ENCODE results near the gene NOL9. TPM values are rescaled to one million over a fixed set of nuclear protein-coding genes. Genes with fewer than 3 reads are reported as not detected.
A peak's percentile ranks its signal among the peaks of the same experiment; 100 is the strongest.

NOL9 gene
- polyA plus RNA-seq, 1 donor from 2014 or later = 18.1 TPM

GRCh38 chr1:6476483-6476882, 77.8 kb downstream of the NOL9 start:
- peaks cover 6% of the 10 kb centered on the region for H3K27me3 Mint-ChIP-seq
- no peaks in the 10 kb centered on the region for H3K9me3 Mint-ChIP-seq
- no peaks in the 10 kb centered on the region for H3K36me3 Mint-ChIP-seq
- H3K27ac Mint-ChIP-seq = no peak overlapping the region
- no peaks in the 10 kb centered on the region for H3K4me1 Mint-ChIP-seq
- H3K4me3 Mint-ChIP-seq = no peak overlapping the region

GRCh38 chr1:6475381-6476133, 78.8 kb downstream of the NOL9 start:
- Mint-ChIP-seq H3K27me3 (peaks cover 3% of the 10 kb centered on the region), H3K4me3 (peak overlapping the region in 1 of 4 donors; percentile 68), H3K27ac (no peak overlapping the region), H3K36me3 (no peaks in the 10 kb centered on the region), H3K4me1 (no peaks in the 10 kb centered on the region), H3K9me3 (no peaks in the 10 kb centered on the region)

- Mint-ChIP-seq H3K9me3 (no peaks in the 10 kb centered on the region), H3K27ac (no peak overlapping the region), H3K36me3 (no peaks in the 10 kb centered on the region)
Observed at GRCh38 chr1:6474815-6475282, 79.5 kb downstream of the NOL9 start.

GRCh38 chr1:6473974-6474814, 80.1 kb downstream of the NOL9 start:
- no peak overlapping the region for H3K27ac Mint-ChIP-seq
- H3K36me3 Mint-ChIP-seq = no peaks in the 10 kb centered on the region
- H3K4me3 Mint-ChIP-seq = no peak overlapping the region
- H3K4me1 Mint-ChIP-seq = no peaks in the 10 kb centered on the region
- no peaks in the 10 kb centered on the region for H3K9me3 Mint-ChIP-seq
- peaks cover 3% of the 10 kb centered on the region for H3K27me3 Mint-ChIP-seq

More at GRCh38 chr1:6474815-6475282, 79.5 kb downstream of the NOL9 start:
- H3K27me3 Mint-ChIP-seq = peaks cover 3% of the 10 kb centered on the region
- H3K4me1 Mint-ChIP-seq = no peaks in the 10 kb centered on the region
- H3K4me3 Mint-ChIP-seq = no peak overlapping the region

- H3K4me3 Mint-ChIP-seq = no peak overlapping the region
- no peaks in the 10 kb centered on the region for H3K4me1 Mint-ChIP-seq
- H3K27me3 Mint-ChIP-seq = peaks cover 3% of the 10 kb centered on the region
- H3K9me3 Mint-ChIP-seq = no peaks in the 10 kb centered on the region
- H3K27ac Mint-ChIP-seq = no peak overlapping the region
- H3K36me3 Mint-ChIP-seq = no peaks in the 10 kb centered on the region
Observed at GRCh38 chr1:6473156-6473555, 81.2 kb downstream of the NOL9 start.

- H3K4me3 Mint-ChIP-seq = no peak overlapping the region
- H3K27me3 Mint-ChIP-seq = peaks cover 3% of the 10 kb centered on the region
- H3K9me3 Mint-ChIP-seq = no peaks in the 10 kb centered on the region
- H3K36me3 Mint-ChIP-seq = no peaks in the 10 kb centered on the region
- H3K4me1 Mint-ChIP-seq = no peaks in the 10 kb centered on the region
- no peak overlapping the region for H3K27ac Mint-ChIP-seq
Observed at GRCh38 chr1:6472391-6472790, 81.9 kb downstream of the NOL9 start.

- Mint-ChIP-seq H3K9me3 (no peaks in the 10 kb centered on the region), H3K4me1 (no peaks in the 10 kb centered on the region), H3K36me3 (no peaks in the 10 kb centered on the region), H3K27ac (no peak overlapping the region), H3K27me3 (peaks cover 2% of the 10 kb centered on the region), H3K4me3 (no peak overlapping the region)
Observed at GRCh38 chr1:6471970-6472368, 82.3 kb downstream of the NOL9 start.

Other genes with a start within 250 kb of the NOL9 start
- 3.8 TPM for gene ACOT7, start 160.7 kb downstream of the NOL9 start, polyA plus RNA-seq
- not detected for gene HES2, start 134.6 kb downstream of the NOL9 start, polyA plus RNA-seq
- not detected for gene ESPN, start 129.7 kb downstream of the NOL9 start, polyA plus RNA-seq
- gene TNFRSF25, start 88.3 kb downstream of the NOL9 start, polyA plus RNA-seq = 2.3 TPM
- gene PLEKHG5, start 62.8 kb downstream of the NOL9 start, polyA plus RNA-seq = not detected
- gene TAS1R1, start 794 bp upstream of the NOL9 start, polyA plus RNA-seq = not detected
- 21.4 TPM for gene ZBTB48, start 25.5 kb upstream of the NOL9 start, polyA plus RNA-seq
- 12.1 TPM for gene KLHL21, start 48.4 kb upstream of the NOL9 start, polyA plus RNA-seq
- gene PHF13, start 59.2 kb upstream of the NOL9 start, polyA plus RNA-seq = 5.3 TPM
- 28.4 TPM for gene THAP3, start 70.4 kb upstream of the NOL9 start, polyA plus RNA-seq
- 25.9 TPM for gene DNAJC11, start 147.3 kb upstream of the NOL9 start, polyA plus RNA-seq
- gene CAMTA1, start 230.9 kb upstream of the NOL9 start, polyA plus RNA-seq = 79.0 TPM

All from IgD-negative memory B cell (primary cell).